HG03469 (cell line): Measurements from ENCODE around the gene CCN5.
"Not testable (repeated sequence)": the region's sequence is repeated elsewhere in the genome, so short reads cannot be mapped to it uniquely, and the experiment has no call there.

Experiments
- ATAC-seq: cut with Tn5 transposase; IDR thresholded peaks from one replicate; pipeline ENCODE4 v1.9.1; 2021; ENCODE audit warnings: mild to moderate bottlenecking, moderate library complexity, moderate number of reproducible peaks; ENCODE audit not compliant: unreplicated experiment

CCN5 gene

GRCh38 chr20:44756011-44756688, 41.0 kb downstream of the CCN5 start:
- ATAC-seq, result no peak

- ATAC-seq, result no peak
Measured at GRCh38 chr20:44756956-44757355, 41.8 kb downstream of the CCN5 start.

- no peak for ATAC-seq
Measured at GRCh38 chr20:44758247-44759101, 43.3 kb downstream of the CCN5 start.

GRCh38 chr20:44759595-44759994, 44.4 kb downstream of the CCN5 start:
- ATAC-seq, result no peak

GRCh38 chr20:44761423-44761822, 46.3 kb downstream of the CCN5 start:
- no peak for ATAC-seq

GRCh38 chr20:44762466-44763140, 47.4 kb downstream of the CCN5 start:
- ATAC-seq, result no peak

- not testable (repeated sequence) for ATAC-seq
Measured at GRCh38 chr20:44763798-44764197, 48.6 kb downstream of the CCN5 start.

GRCh38 chr20:44765091-44765490, 49.9 kb downstream of the CCN5 start:
- ATAC-seq, result no peak

- ATAC-seq, result no peak
Measured at GRCh38 chr20:44765701-44766347, 50.7 kb downstream of the CCN5 start.

GRCh38 chr20:44768256-44768655, 53.1 kb downstream of the CCN5 start:
- ATAC-seq, result no peak

GRCh38 chr20:44768854-44769480, 53.8 kb downstream of the CCN5 start:
- ATAC-seq, result no peak

GRCh38 chr20:44769481-44769863, 54.3 kb downstream of the CCN5 start:
- ATAC-seq, result no peak

- ATAC-seq, result no peak
Measured at GRCh38 chr20:44770484-44771171, 55.5 kb downstream of the CCN5 start.

GRCh38 chr20:44771172-44771535, 56.0 kb downstream of the CCN5 start:
- no peak for ATAC-seq

GRCh38 chr20:44772636-44773035, 57.5 kb downstream of the CCN5 start:
- no peak for ATAC-seq

- ATAC-seq, result no peak
Measured at GRCh38 chr20:44773070-44773829, 58.1 kb downstream of the CCN5 start.

- no peak for ATAC-seq
Measured at GRCh38 chr20:44776980-44777379, 61.8 kb downstream of the CCN5 start.
